Choroid plexus epithelial cell (primary cell): ENCODE results near the gene BCAT1.
A peak's percentile ranks its signal among the peaks of the same experiment; 100 is the strongest.

Experiments
- DNase-seq: peaks from one replicate; pipeline ENCODE4 v3.0.0-alpha.2; 2010; ENCODE audit warnings: low read depth
- H3K4me3 ChIP-seq: 2 replicates; pipeline ENCODE4 v1.5.1; 2011; ENCODE audit warnings: low read depth, mild to moderate bottlenecking, control low read depth, low read length, moderate library complexity
- TF ChIP-seq, protein P1 (sequence below): conservative IDR thresholded peaks from 2 replicates; pipeline ENCODE4 v1.5.1; 2011; ENCODE audit warnings: low read depth, mild to moderate bottlenecking, control low read depth, inconsistent platforms, low read length, moderate library complexity

The BCAT1 gene

DNA sequence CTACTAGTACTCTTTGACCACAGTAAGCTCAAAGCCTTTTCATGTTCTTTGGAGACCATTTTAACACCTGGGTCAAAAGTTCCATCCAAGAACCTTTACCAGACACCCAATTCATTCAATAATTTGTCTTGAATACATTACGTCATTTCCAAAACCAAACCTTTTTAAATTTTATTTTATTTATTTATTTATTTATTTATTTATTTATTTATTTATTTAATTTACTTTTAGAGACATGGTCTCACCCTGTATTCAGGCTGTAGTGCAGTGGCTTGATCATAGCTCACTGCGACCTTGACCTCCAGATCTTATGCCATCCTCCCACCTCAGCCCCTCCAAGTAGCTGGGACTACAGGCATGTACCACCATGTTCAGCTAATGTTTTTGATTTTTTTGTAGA is 113.5 kb downstream of the BCAT1 start:
- no peak for DNase-seq
- TF ChIP-seq, protein P1, sequence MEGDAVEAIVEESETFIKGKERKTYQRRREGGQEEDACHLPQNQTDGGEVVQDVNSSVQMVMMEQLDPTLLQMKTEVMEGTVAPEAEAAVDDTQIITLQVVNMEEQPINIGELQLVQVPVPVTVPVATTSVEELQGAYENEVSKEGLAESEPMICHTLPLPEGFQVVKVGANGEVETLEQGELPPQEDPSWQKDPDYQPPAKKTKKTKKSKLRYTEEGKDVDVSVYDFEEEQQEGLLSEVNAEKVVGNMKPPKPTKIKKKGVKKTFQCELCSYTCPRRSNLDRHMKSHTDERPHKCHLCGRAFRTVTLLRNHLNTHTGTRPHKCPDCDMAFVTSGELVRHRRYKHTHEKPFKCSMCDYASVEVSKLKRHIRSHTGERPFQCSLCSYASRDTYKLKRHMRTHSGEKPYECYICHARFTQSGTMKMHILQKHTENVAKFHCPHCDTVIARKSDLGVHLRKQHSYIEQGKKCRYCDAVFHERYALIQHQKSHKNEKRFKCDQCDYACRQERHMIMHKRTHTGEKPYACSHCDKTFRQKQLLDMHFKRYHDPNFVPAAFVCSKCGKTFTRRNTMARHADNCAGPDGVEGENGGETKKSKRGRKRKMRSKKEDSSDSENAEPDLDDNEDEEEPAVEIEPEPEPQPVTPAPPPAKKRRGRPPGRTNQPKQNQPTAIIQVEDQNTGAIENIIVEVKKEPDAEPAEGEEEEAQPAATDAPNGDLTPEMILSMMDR = no peak
- no peak overlapping the region for H3K4me3 ChIP-seq

DNA sequence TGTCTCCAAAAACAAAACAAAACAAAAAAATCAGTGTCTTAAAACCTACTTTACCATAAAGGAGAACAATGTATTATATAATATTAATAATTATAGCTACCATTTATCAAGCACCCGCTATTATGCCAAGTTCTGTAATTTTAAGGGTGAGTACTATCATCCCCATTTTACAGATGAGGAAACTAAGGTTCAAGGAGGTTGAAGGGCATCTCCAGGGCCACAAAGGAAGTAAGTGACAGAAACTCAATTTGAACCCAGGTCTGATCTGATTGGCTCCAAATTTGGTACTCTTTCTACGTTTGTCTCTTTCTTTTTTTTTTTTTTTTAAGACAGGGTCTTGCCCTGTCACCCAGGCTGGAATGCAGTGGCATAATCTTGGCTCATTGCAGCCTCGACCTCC is 115.4 kb downstream of the BCAT1 start:
- no peak for DNase-seq
- TF ChIP-seq, protein P1 = no peak
- H3K4me3 ChIP-seq = no peak overlapping the region

DNA sequence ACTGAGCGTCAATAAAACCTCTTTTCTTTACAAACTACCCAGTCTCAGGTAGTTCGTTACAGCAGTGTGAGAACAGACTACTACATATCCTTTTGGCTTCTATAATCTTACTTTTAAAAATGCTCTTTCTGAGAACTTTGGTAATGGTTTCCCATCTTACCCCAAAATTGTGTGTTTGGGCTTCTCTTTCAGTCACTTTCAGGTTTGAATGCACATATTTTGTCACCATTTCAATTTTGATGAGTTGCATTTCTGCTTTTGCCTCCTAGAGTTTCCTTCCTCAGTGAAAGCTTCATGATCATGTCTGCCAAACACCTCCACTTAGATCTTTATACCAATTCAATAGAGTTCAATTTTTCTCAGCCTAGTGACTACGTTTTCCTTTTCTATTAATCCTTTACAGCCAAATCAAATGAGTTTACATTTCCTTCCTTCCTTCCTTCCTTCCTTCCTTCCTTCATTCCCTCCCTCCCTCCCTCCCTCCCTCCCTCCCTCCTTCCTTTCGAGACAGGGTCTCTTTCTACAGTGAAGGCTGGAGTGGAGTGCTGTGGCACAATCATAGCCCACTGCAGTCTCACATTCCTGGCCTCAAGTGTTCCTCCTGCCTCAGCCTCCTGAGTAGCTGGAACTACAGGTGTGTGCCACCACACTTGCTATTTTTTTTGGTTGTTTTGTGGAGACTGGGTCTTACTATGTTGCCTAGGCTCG is 124.9 kb downstream of the BCAT1 start:
- no peak for DNase-seq
- TF ChIP-seq, protein P1 = no peak
- H3K4me3 ChIP-seq = no peak overlapping the region

DNA sequence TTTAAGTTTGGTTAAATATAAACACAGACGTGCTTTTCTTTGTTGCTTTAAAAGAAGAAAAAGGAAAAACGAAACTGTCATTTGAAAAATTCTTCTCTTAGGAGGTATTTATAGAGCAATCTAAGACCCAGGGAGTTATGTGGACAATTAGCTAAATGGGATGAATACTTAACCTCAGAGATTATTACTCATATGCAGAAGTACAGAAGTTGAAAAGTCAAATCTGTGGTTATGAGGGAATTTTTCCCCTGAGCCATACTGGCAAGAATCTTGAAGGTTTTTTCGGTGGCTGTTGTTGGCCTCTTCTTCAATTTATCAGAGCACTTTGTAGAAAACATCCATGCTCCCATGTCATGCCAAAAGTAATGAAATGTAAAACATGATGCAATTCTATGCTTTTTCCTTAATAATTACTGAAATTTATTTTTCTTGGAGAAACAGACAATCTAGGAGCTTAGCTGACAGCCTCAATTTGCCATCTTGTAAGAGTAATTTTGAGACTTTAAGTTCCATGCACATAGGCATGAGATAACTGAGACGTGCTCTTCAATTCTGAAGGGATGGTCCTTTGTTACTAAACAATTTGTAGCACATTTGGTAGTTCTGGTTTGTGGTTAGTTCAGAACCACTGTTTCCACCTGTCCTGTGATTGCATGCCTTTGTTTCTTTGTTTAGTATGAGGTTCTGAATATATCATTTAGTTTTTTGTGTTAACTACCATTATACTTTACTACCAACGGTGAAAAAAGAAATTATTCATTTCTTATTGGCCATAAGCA is 126.6 kb downstream of the BCAT1 start:
- peak; percentile 97 for DNase-seq
- no peak overlapping the region for H3K4me3 ChIP-seq
- TF ChIP-seq, protein P1 = no peak

DNA sequence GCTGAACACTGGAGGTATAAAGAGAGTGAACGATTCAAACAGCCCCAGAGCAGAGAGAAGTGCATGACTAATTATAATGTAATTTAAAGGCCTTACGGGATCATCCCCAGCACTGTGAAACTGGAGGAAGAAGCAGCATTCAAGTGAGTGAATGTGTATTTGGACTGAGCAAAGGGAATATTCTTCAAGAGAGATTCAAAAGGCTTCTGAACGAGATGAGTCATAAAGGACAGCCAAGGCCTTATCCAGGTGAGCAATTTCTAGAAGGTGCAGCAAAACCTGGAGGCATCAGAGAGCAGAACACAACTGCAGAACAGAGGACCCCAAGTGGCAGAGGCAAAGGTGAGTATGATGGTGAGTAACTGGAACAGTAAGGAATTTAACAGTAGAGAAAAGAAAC is 127.2 kb downstream of the BCAT1 start:
- peak; percentile 89 for DNase-seq
- TF ChIP-seq, protein P1 = no peak
- H3K4me3 ChIP-seq = no peak overlapping the region

DNA sequence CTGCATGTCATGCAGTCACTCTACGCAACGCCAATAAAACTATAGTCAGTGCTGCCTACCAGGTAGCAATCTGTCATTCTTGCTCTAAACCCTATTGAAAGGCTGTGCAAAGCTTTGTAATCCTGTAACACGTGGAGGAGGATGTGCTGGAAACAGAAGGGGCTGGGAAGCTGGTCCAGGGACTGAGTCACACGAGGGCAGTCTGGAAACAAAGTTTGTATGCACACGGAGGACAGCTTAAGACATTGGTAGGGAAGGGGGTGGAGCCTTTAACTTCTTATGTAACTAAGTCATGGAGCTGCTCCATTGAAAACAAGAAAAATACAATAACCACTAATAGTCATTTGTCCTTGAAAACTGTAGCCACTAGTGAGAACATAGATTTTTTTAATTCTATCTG is 128.0 kb downstream of the BCAT1 start:
- TF ChIP-seq, protein P1 = no peak
- no peak overlapping the region for H3K4me3 ChIP-seq
- peak; percentile 87 for DNase-seq
